HG03460 (cell line): Measurements from ENCODE around the gene SSPN.
A peak's percentile ranks its signal among the peaks of the same experiment; 100 is the strongest.

Experiments
- ATAC-seq: cut with Tn5 transposase; IDR thresholded peaks from one replicate; pipeline ENCODE4 v1.9.1; 2021; ENCODE audit not compliant: unreplicated experiment

The SSPN gene

GRCh38 chr12:26195250-26195640 is at the start of gene SSPN:
TSS of gene SSPN (plus strand) at chr12:26195573. CDS start at chr12:26195673, 100 bp downstream.
- ATAC-seq = no peak

GRCh38 chr12:26148291-26148690 is 47.1 kb upstream of the SSPN start:
- ATAC-seq = no peak

GRCh38 chr12:26149968-26150500 is 45.3 kb upstream of the SSPN start:
- ATAC-seq = no peak

- ATAC-seq = no peak
Observed at GRCh38 chr12:26150736-26151450, 44.5 kb upstream of the SSPN start.

GRCh38 chr12:26152507-26153102 is 42.8 kb upstream of the SSPN start:
- no peak for ATAC-seq

- ATAC-seq = no peak
Observed at GRCh38 chr12:26153421-26154154, 41.8 kb upstream of the SSPN start.

- ATAC-seq = peak; percentile 86
Observed at GRCh38 chr12:26156201-26156871, 39.0 kb upstream of the SSPN start.

- ATAC-seq = peak; percentile 7
Observed at GRCh38 chr12:26157001-26157400, 38.4 kb upstream of the SSPN start.

GRCh38 chr12:26158078-26158764 is 37.2 kb upstream of the SSPN start:
- no peak for ATAC-seq

GRCh38 chr12:26162174-26162573 is 33.2 kb upstream of the SSPN start:
- no peak for ATAC-seq

GRCh38 chr12:26162905-26163304 is 32.5 kb upstream of the SSPN start:
- peak; percentile 81 for ATAC-seq

GRCh38 chr12:26164118-26164517 is 31.3 kb upstream of the SSPN start:
- no peak for ATAC-seq

GRCh38 chr12:26172013-26172412 is 23.4 kb upstream of the SSPN start:
- ATAC-seq = no peak

GRCh38 chr12:26172539-26172938 is 22.8 kb upstream of the SSPN start:
- no peak for ATAC-seq

GRCh38 chr12:26172946-26173552 is 22.3 kb upstream of the SSPN start:
- ATAC-seq = no peak

GRCh38 chr12:26176725-26177124 is 18.6 kb upstream of the SSPN start:
- ATAC-seq = no peak

GRCh38 chr12:26177283-26177682 is 18.1 kb upstream of the SSPN start:
- peak; percentile 56 for ATAC-seq

GRCh38 chr12:26179826-26180225 is 15.5 kb upstream of the SSPN start:
- no peak for ATAC-seq

- ATAC-seq = no peak
Observed at GRCh38 chr12:26182377-26182776, 13.0 kb upstream of the SSPN start.
